ENCODE measurements around the gene ZEB2.

The ZEB2 gene

GRCh38 chr2:144519934-144520731 is at the start of gene ZEB2:
TSS of gene ZEB2 (minus strand) at chr2:144520119. CDS start at chr2:144517350, 2,769 bp downstream.
- no peak for DNase-seq

- DNase-seq, result no peak
These were observed 47.8 kb upstream of the ZEB2 start for GRCh38 chr2:144567745-144568144.

- DNase-seq, result no peak
These were observed 46.5 kb upstream of the ZEB2 start for GRCh38 chr2:144566448-144566847.

GRCh38 chr2:144560251-144560650 is 40.3 kb upstream of the ZEB2 start:
- no peak for DNase-seq

GRCh38 chr2:144559681-144560080 is 39.8 kb upstream of the ZEB2 start:
- DNase-seq, result no peak

- DNase-seq, result no peak
These were observed 39.3 kb upstream of the ZEB2 start for GRCh38 chr2:144559242-144559641.

- no peak for DNase-seq
These were observed 34.7 kb upstream of the ZEB2 start for GRCh38 chr2:144554492-144555210.

- DNase-seq, result no peak
These were observed 33.5 kb upstream of the ZEB2 start for GRCh38 chr2:144553379-144553778.

- DNase-seq, result no peak
These were observed 32.9 kb upstream of the ZEB2 start for GRCh38 chr2:144552821-144553220.

- DNase-seq, result no peak
These were observed 31.0 kb upstream of the ZEB2 start for GRCh38 chr2:144550911-144551310.

GRCh38 chr2:144550084-144550483 is 30.2 kb upstream of the ZEB2 start:
- DNase-seq, result no peak

- no peak for DNase-seq
These were observed 28.7 kb upstream of the ZEB2 start for GRCh38 chr2:144548532-144549191.

- no peak for DNase-seq
These were observed 28.2 kb upstream of the ZEB2 start for GRCh38 chr2:144548088-144548487.

- DNase-seq, result no peak
These were observed 27.6 kb upstream of the ZEB2 start for GRCh38 chr2:144547494-144547893.

GRCh38 chr2:144546933-144547332 is 27.0 kb upstream of the ZEB2 start:
- DNase-seq, result no peak

GRCh38 chr2:144545787-144546186 is 25.9 kb upstream of the ZEB2 start:
- DNase-seq, result no peak

GRCh38 chr2:144544053-144544452 is 24.1 kb upstream of the ZEB2 start:
- no peak for DNase-seq

- DNase-seq, result no peak
These were observed 21.5 kb upstream of the ZEB2 start for GRCh38 chr2:144541396-144541795.

- no peak for DNase-seq
These were observed 19.4 kb upstream of the ZEB2 start for GRCh38 chr2:144539289-144539782.

GRCh38 chr2:144535300-144535699 is 15.4 kb upstream of the ZEB2 start:
- no peak for DNase-seq

- no peak for DNase-seq
These were observed 13.3 kb upstream of the ZEB2 start for GRCh38 chr2:144533221-144533620.

GRCh38 chr2:144530596-144530995 is 10.7 kb upstream of the ZEB2 start:
- no peak for DNase-seq

GRCh38 chr2:144529841-144530240 is 9.9 kb upstream of the ZEB2 start:
- no peak for DNase-seq

- DNase-seq, result no peak
These were observed 8.2 kb upstream of the ZEB2 start for GRCh38 chr2:144528108-144528507.

All from NCI-H2081 treated with DMSO at 0.1 percent for 48 hours (cell line).